ENCODE measurements around the gene CMPK1. TPM values are rescaled to one million over a fixed set of nuclear protein-coding genes. Genes with fewer than 3 reads are reported as not detected.
A peak's percentile ranks its signal among the peaks of the same experiment; 100 is the strongest.

CMPK1 gene
- total RNA-seq, 1 experiment from 2014 or later, result 36.3 TPM

DNA sequence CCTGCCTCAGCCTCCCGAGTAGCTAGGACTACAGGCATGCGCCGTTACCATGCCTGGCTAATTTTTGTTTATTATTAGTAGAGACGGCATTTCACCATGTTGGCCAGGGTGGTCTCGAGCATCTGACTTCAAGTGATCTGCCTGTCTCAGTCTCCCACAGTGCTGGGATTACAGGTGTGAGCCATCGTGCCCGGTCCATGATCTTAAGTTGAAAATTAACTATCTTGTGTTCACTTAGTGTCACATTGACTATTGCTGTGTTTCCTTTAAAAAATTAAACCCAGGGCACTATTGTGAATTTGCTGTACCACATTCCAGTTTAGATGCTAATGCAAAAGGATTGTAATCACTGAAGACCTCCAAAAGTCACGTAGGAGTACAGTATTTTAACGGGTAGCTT, 14.1 kb downstream of the CMPK1 start:
- DNase-seq (ENCODE audit: low spot score) (no peak), ATAC-seq (no peak)
- Mint-ChIP-seq H3K27me3 (ENCODE audit: low read depth) (no peaks in the 10 kb centered on the region), H3K4me3 (no peak overlapping the region), H3K27ac (no peak overlapping the region), H3K4me1 (no peaks in the 10 kb centered on the region), H3K36me3 (no peaks in the 10 kb centered on the region), H3K9me3 (no peaks in the 10 kb centered on the region)
- ChIA-PET CTCF (no interaction called here), POLR2A (no interaction called here)
- TF ChIP-seq, protein P1, sequence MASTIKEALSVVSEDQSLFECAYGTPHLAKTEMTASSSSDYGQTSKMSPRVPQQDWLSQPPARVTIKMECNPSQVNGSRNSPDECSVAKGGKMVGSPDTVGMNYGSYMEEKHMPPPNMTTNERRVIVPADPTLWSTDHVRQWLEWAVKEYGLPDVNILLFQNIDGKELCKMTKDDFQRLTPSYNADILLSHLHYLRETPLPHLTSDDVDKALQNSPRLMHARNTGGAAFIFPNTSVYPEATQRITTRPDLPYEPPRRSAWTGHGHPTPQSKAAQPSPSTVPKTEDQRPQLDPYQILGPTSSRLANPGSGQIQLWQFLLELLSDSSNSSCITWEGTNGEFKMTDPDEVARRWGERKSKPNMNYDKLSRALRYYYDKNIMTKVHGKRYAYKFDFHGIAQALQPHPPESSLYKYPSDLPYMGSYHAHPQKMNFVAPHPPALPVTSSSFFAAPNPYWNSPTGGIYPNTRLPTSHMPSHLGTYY (CRISPR knock-in tag; IDR thresholded peaks at IDR 0.05), result no peak
- TF ChIP-seq, protein P2, sequence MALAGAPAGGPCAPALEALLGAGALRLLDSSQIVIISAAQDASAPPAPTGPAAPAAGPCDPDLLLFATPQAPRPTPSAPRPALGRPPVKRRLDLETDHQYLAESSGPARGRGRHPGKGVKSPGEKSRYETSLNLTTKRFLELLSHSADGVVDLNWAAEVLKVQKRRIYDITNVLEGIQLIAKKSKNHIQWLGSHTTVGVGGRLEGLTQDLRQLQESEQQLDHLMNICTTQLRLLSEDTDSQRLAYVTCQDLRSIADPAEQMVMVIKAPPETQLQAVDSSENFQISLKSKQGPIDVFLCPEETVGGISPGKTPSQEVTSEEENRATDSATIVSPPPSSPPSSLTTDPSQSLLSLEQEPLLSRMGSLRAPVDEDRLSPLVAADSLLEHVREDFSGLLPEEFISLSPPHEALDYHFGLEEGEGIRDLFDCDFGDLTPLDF (CRISPR knock-in tag; IDR thresholded peaks at IDR 0.05), result no peak
- TF ChIP-seq NFYB (CRISPR knock-in tag; conservative IDR thresholded peaks at IDR 0.05; ENCODE audit: low read depth), result no peak

DNA sequence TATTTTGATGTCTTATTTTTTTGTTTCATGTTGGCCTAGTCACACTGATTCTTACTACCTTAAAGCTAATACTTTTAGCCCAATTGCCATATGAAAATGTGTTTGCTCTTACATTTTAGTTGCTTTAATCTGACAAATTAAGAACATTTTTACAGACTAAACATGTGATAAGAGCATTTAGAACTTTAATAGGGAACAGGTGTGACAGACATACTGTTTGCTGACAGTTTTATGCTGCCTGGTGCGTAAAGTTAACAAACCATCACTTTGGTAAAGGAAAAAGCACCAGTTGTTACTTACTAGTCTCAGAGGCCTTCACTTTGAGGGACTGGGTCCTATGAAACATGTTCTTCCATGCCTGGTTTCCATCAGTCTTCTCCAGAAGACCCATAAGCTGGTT, 14.7 kb downstream of the CMPK1 start:
- Mint-ChIP-seq H3K27me3 (ENCODE audit: low read depth) (no peaks in the 10 kb centered on the region), H3K36me3 (no peaks in the 10 kb centered on the region), H3K9me3 (no peaks in the 10 kb centered on the region), H3K4me1 (no peaks in the 10 kb centered on the region), H3K27ac (no peak overlapping the region), H3K4me3 (no peak overlapping the region)
- no peak for ATAC-seq
- ChIA-PET POLR2A (no interaction called here), CTCF (interaction anchor here (0.9 kb wide), 1 partner anchor 84 kb away, joined by 3 read pairs; no protein-coding TSS in a partner anchor)
- no peak for DNase-seq (ENCODE audit: low spot score)
- TF ChIP-seq ZNF138 (CRISPR knock-in tag; conservative IDR thresholded peaks at IDR 0.05), result no peak
- no peak for TF ChIP-seq MYBL2 (CRISPR knock-in tag; IDR thresholded peaks at IDR 0.05)
- TF ChIP-seq ESRRA (CRISPR knock-in tag; IDR thresholded peaks at IDR 0.05; ENCODE audit: borderline replicate concordance), result no peak

DNA sequence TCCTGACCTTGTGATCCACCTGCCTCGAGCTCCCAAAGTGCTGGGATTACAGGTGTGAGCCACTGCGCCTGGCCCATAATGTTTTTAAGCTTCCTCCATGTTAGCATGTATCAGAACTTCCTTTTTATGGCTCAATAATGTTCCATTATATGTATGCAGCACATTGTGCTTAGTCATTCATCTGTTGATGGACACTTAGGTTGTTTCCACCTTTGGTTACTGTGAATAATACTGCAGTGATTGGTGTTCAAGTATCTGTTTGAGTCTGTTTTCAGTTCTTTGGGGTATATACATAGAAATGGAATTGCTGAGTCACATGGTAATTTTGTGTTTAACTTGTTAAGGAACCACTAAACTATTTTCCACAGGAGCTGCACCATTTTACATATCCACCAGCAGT, 17.7 kb downstream of the CMPK1 start:
- peak overlapping the region; percentile 55; the same call in 1 of the 2 replicates for H3K27ac Mint-ChIP-seq
- no peak overlapping the region for H3K4me3 Mint-ChIP-seq
- CTCF ChIA-PET, result no interaction called here
- ATAC-seq (no peak), DNase-seq (ENCODE audit: low spot score) (no peak)
- no peaks in the 10 kb centered on the region for H3K4me1 Mint-ChIP-seq
- H3K9me3 Mint-ChIP-seq, result no peaks in the 10 kb centered on the region
- H3K36me3 Mint-ChIP-seq, result no peaks in the 10 kb centered on the region
- TF ChIP-seq, protein P3, sequence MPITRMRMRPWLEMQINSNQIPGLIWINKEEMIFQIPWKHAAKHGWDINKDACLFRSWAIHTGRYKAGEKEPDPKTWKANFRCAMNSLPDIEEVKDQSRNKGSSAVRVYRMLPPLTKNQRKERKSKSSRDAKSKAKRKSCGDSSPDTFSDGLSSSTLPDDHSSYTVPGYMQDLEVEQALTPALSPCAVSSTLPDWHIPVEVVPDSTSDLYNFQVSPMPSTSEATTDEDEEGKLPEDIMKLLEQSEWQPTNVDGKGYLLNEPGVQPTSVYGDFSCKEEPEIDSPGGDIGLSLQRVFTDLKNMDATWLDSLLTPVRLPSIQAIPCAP (CRISPR knock-in tag; IDR thresholded peaks at IDR 0.05), result no peak
- TF ChIP-seq ZNF263 (CRISPR knock-in tag; IDR thresholded peaks at IDR 0.05; ENCODE audit: low read depth) (no peak), KAT7 (CRISPR knock-in tag; IDR thresholded peaks at IDR 0.05; ENCODE audit: borderline replicate concordance) (no peak), FOXK1 (CRISPR knock-in tag; IDR thresholded peaks at IDR 0.05) (no peak), HMGA2 (CRISPR knock-in tag; IDR thresholded peaks at IDR 0.05) (no peak), JUN (CRISPR knock-in tag; IDR thresholded peaks at IDR 0.05) (no peak), ZBTB21 (CRISPR knock-in tag; IDR thresholded peaks at IDR 0.05; ENCODE audit: borderline replicate concordance) (no peak), NFE2L1 (CRISPR knock-in tag; IDR thresholded peaks at IDR 0.05) (no peak), EMX1 (CRISPR knock-in tag; IDR thresholded peaks at IDR 0.05) (no peak), NR2C2 (CRISPR knock-in tag; IDR thresholded peaks at IDR 0.05) (no peak), ZNF671 (CRISPR knock-in tag; IDR thresholded peaks at IDR 0.05) (no peak), ZNF317 (CRISPR knock-in tag; IDR thresholded peaks at IDR 0.05; ENCODE audit: borderline replicate concordance, low read depth) (no peak), GRHL2 (CRISPR knock-in tag; IDR thresholded peaks at IDR 0.05; ENCODE audit: insufficient replicate concordance, severe bottlenecking) (no peak), SP1 (CRISPR knock-in tag; conservative IDR thresholded peaks at IDR 0.05) (no peak)
- TF ChIP-seq, protein P4, sequence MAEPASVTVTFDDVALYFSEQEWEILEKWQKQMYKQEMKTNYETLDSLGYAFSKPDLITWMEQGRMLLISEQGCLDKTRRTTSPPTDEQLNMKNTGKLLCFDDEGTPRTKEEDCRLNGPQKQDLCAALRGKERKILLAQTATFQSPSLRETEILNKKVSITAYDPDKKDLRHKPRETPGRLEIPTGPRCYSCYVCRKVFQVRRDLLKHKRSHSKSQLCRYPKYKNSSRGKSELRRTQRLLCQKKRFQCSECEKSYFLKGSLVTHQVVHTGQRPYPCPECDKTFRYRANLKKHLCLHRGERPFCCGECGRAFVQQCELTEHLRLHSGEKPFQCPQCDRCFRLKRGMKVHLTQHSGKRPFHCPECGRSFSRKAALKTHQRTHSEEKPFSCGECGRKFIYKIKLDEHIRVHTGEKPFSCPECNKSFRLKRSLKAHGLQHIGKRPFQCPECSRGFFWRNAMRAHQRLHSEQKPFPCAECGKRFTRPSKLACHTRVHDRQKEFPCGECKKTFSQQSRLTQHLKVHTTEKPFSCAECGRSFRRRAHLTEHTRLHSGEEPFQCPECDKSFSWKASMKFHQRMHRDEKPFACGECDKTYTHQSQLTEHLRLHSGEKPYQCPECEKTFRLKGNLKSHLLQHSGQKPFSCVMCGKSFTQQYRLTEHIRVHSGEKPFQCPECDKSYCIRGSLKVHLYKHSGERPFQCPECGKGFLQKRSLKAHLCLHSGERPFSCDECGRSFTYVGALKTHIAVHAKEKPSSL (CRISPR knock-in tag; conservative IDR thresholded peaks at IDR 0.05), result no peak
- TF ChIP-seq, protein P5, sequence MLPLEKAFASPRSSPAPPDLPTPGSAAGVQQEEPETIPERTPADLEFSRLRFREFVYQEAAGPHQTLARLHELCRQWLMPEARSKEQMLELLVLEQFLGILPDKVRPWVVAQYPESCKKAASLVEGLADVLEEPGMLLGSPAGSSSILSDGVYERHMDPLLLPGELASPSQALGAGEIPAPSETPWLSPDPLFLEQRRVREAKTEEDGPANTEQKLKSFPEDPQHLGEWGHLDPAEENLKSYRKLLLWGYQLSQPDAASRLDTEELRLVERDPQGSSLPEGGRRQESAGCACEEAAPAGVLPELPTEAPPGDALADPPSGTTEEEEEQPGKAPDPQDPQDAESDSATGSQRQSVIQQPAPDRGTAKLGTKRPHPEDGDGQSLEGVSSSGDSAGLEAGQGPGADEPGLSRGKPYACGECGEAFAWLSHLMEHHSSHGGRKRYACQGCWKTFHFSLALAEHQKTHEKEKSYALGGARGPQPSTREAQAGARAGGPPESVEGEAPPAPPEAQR (CRISPR knock-in tag; IDR thresholded peaks at IDR 0.05), result no peak
- TF ChIP-seq, protein P6, sequence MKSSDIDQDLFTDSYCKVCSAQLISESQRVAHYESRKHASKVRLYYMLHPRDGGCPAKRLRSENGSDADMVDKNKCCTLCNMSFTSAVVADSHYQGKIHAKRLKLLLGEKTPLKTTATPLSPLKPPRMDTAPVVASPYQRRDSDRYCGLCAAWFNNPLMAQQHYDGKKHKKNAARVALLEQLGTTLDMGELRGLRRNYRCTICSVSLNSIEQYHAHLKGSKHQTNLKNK (CRISPR knock-in tag; IDR thresholded peaks at IDR 0.05), result no peak
- POLR2A ChIA-PET, result interaction anchor here (0.9 kb wide), 1 partner anchor 159 kb away, joined by 4 read pairs; no protein-coding TSS in a partner anchor
- H3K27me3 Mint-ChIP-seq (ENCODE audit: low read depth), result no peaks in the 10 kb centered on the region

Measured in WTC11 (cell line).